Astrocyte of the cerebellum (primary cell): ENCODE measurements around the gene TMEM175.

ENCODE experiments used
- DNase-seq: peaks from one replicate; pipeline ENCODE4 v3.0.0-alpha.2; 2011; ENCODE audit warnings: low read depth
- H3K4me3 ChIP-seq: 2 replicates; pipeline ENCODE4 v1.5.1; 2011; ENCODE audit warnings: mild to moderate bottlenecking, low read depth, low read length, moderate library complexity
- CTCF ChIP-seq: IDR thresholded peaks from 2 replicates; pipeline ENCODE4 v1.5.1; 2012; ENCODE audit warnings: low read length, low read depth, moderate library complexity, mild to moderate bottlenecking; ENCODE audit errors: missing control alignments
- in situ Hi-C: cut with HindIII; loops from 2 replicates; pipeline ENCODE4 v1.10.0; 2017; ENCODE audit warnings: low sequenced_read_pairs

TMEM175 gene

GRCh38 chr4:1006856-1007255, 74.6 kb downstream of the TMEM175 start:
- H3K4me3 ChIP-seq: no peak overlapping the region
- in situ Hi-C loops: no loop called here
- no peak for TF ChIP-seq CTCF
- DNase-seq: no peak
